Gastrocnemius medialis (tissue), 4 donors: ENCODE results near the gene DPPA5. TPM values are rescaled to one million over a fixed set of nuclear protein-coding genes. Genes with fewer than 3 reads are reported as not detected.

Experiments
- ATAC-seq, 2 donors: fragments of 150-250 bp; one replicate each; pipeline ENCODE4 v1.9.1; 2016
- DNase-seq, 2 donors: peaks; one replicate each; pipeline ENCODE4 v3.0.0-alpha.2; 2019
- H3K27ac ChIP-seq, 4 donors: fragments of 200-600 bp; sonication (generic); 1 replicate in 1 of 4; 2 replicates in 3 of 4; pipeline ENCODE4 v1.5.1; 2016 to 2018; ENCODE audit warnings: mild to moderate bottlenecking in 2 of 4, moderate library complexity in 1 of 4
- H3K27me3 ChIP-seq, 3 donors: fragments of 200-600 bp; sonication (generic) in 2 of 3; 1 replicate in 1 of 3; 2 replicates in 2 of 3; pipeline versions ENCODE4 v1.5.1 to v1.6.0; 2016 to 2019; ENCODE audit warnings: mild to moderate bottlenecking in 1 of 3, moderate library complexity in 1 of 3
- H3K36me3 ChIP-seq, 2 donors: fragments of 200-600 bp; sonication (generic) in 1 of 2; one replicate each; pipeline ENCODE4 v1.5.1; 2017 to 2018
- H3K4me1 ChIP-seq, 2 donors: fragments of 200-600 bp; sonication (generic) in 1 of 2; one replicate each; pipeline ENCODE4 v1.5.1; 2016 to 2017; ENCODE audit warnings: mild to moderate bottlenecking in 2 of 2
- H3K4me3 ChIP-seq, 4 donors: fragments of 200-600 bp; sonication (generic) in 3 of 4; 1 replicate in 1 of 4; 2 replicates in 3 of 4; pipeline ENCODE4 v1.5.1; 2016 to 2019; ENCODE audit warnings: mild to moderate bottlenecking in 2 of 4
- H3K9me3 ChIP-seq, 3 donors: fragments of 200-600 bp; sonication (generic) in 2 of 3; 1 replicate in 1 of 3; 2 replicates in 2 of 3; pipeline ENCODE4 v1.5.1; 2016 to 2019
- POLR2A ChIP-seq, 2 donors: fragments of 450-650 bp; IDR thresholded peaks; one replicate each; pipeline ENCODE4 v1.6.1; 2017; ENCODE audit warnings: antibody characterized with exemption in 2 of 2, mild to moderate bottlenecking in 2 of 2, moderate library complexity in 2 of 2
- in situ Hi-C, 4 donors: fragments of 200-750 bp; cut with MboI; loops; one replicate each; pipeline versions ENCODE4 v1.15.0 to v1.8.0; 2017; ENCODE audit warnings: low sequenced_read_pairs in 4 of 4
- intact Hi-C: fragments of 100-400 bp; cut with DNase I; formaldehyde crosslinking; loops from one replicate; pipeline ENCODE4 v1.15.1; 2023; ENCODE audit warnings: low total_unique reads
- total RNA-seq, 4 donors: library from RNA; depleted of rRNA; stranded (reverse); fragments of >200 nt; gene quantifications; one replicate each; pipeline versions ENCODE4 v1.1.0 to v1.2.3, GENCODE V29; 2016
- TF ChIP-seq, protein P1 (sequence below), 5 experiments: fragments of 450-650 bp in 3 of 5; fragments of 200-600 bp in 2 of 5; sonication (generic) in 2 of 5; IDR thresholded peaks in 4 of 5; conservative IDR thresholded peaks in 1 of 5; 1 replicate in 4 of 5; 2 replicates in 1 of 5; pipeline ENCODE4 v1.5.1; 2016 to 2019; ENCODE audit warnings: antibody characterized with exemption in 5 of 5, mild to moderate bottlenecking in 3 of 5, moderate library complexity in 3 of 5

Gene DPPA5
- total RNA-seq, 4 donors from 2014 or later, result not detected

DNA sequence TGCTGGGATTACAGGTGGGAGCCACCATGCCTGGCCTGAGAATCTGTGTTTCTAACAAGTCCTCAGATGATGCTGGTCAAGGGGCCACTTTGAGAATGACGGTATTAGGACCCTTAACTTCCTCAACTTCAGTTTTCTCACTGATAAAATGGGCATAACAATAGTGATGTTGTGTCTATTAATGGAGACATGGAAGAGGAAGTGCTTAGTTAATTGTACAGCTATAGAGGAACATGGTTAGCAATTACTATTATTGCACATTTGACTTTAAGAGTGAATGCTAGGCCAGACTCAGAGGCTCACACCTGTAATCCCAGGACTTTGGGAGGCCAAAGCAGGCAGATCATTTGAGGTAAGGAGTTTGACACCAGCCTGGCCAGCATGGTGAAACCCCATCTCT is 12.7 kb downstream of the DPPA5 start:
- Histone ChIP-seq H3K4me3 (no peak overlapping the region), H3K4me1 (no peaks in the 10 kb centered on the region), H3K27me3 (no peaks in the 10 kb centered on the region), H3K36me3 (no peaks in the 10 kb centered on the region), H3K27ac (no peak overlapping the region), H3K9me3 (no peaks in the 10 kb centered on the region)
- TF ChIP-seq POLR2A (IDR thresholded peaks at IDR 0.05), result no peak
- TF ChIP-seq, protein P1, sequence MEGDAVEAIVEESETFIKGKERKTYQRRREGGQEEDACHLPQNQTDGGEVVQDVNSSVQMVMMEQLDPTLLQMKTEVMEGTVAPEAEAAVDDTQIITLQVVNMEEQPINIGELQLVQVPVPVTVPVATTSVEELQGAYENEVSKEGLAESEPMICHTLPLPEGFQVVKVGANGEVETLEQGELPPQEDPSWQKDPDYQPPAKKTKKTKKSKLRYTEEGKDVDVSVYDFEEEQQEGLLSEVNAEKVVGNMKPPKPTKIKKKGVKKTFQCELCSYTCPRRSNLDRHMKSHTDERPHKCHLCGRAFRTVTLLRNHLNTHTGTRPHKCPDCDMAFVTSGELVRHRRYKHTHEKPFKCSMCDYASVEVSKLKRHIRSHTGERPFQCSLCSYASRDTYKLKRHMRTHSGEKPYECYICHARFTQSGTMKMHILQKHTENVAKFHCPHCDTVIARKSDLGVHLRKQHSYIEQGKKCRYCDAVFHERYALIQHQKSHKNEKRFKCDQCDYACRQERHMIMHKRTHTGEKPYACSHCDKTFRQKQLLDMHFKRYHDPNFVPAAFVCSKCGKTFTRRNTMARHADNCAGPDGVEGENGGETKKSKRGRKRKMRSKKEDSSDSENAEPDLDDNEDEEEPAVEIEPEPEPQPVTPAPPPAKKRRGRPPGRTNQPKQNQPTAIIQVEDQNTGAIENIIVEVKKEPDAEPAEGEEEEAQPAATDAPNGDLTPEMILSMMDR (IDR thresholded peaks at IDR 0.05 in 4 of 5, conservative IDR thresholded peaks at IDR 0.05 in 1 of 5), result no peak
- in situ Hi-C loops (no loop called here), intact Hi-C loops (no loop called here)
- DNase-seq (no peak), ATAC-seq (no peak)

DNA sequence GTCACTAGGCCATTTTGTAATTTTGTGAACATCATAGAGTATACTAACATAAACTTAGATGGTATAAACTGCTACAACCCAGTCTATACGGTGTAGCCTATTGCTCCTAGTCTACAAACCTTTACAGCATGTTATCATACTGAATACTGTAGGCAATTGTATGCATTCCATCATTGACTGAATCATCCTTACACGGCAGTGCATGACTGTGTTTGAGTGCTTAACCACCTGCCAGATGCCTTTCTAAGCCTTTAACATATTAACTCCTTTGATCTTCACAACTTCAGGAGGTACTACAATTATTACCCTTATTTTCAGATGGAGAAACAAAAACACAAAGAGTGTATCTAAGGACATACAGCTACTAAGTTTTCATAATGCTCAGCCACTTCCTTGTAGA is 14.0 kb downstream of the DPPA5 start:
- Histone ChIP-seq H3K27ac (no peak overlapping the region), H3K4me3 (no peak overlapping the region), H3K27me3 (no peaks in the 10 kb centered on the region), H3K9me3 (no peaks in the 10 kb centered on the region), H3K36me3 (no peaks in the 10 kb centered on the region), H3K4me1 (no peaks in the 10 kb centered on the region)
- DNase-seq (no peak), ATAC-seq (no peak)
- TF ChIP-seq POLR2A (IDR thresholded peaks at IDR 0.05), result no peak
- TF ChIP-seq, protein P1 (IDR thresholded peaks at IDR 0.05 in 4 of 5, conservative IDR thresholded peaks at IDR 0.05 in 1 of 5), result no peak
- in situ Hi-C loops, result no loop called here
- intact Hi-C loops, result no loop called here

DNA sequence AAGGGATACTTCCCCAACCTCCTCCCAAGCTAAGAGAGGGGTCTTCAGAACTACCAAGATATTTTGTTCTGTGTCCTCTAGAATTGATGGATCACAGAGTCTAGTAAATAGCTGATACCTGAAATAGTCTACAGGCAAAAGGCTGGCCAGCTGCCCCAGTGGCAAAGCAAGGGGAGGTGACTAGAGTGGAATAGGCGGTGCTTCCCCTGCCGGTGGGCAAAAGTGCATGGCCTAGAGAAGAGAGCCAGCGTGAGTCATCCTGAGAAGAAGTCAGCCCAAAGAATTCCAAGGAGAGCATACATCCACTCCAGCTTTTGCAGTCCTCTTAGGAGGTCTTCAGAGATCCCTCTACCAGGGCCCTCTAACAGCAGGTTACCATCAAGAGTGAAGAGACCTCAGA is 14.7 kb downstream of the DPPA5 start:
- Histone ChIP-seq H3K36me3 (no peaks in the 10 kb centered on the region), H3K4me1 (no peaks in the 10 kb centered on the region), H3K27me3 (no peaks in the 10 kb centered on the region), H3K4me3 (no peak overlapping the region), H3K9me3 (no peaks in the 10 kb centered on the region), H3K27ac (no peak overlapping the region)
- DNase-seq (no peak), ATAC-seq (no peak)
- TF ChIP-seq, protein P1 (IDR thresholded peaks at IDR 0.05 in 4 of 5, conservative IDR thresholded peaks at IDR 0.05 in 1 of 5), result no peak
- TF ChIP-seq POLR2A (IDR thresholded peaks at IDR 0.05), result no peak
- in situ Hi-C loops (no loop called here), intact Hi-C loops (no loop called here)

DNA sequence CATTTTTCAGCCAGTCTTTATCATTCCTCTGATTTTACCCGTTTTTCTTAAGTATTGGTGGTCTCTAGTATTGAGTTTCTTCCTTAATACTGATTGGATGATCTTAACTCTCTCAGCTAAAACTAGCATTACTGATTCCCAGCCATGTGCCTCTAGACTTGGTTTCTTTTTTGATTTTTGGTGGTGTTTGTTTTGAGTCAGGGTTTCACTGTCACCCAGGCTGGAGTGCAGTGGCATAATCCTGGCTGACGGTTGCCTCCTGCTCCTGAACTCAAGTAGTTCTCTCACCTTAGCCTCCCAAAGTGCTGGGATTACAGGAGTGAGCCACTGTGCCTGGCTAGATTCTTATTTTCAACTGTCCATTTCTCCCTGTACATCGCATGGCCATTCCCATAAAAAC is 24.9 kb downstream of the DPPA5 start:
- H3K4me1 ChIP-seq, result no peaks in the 10 kb centered on the region
- in situ Hi-C loops, result no loop called here
- no peaks in the 10 kb centered on the region for H3K36me3 ChIP-seq
- DNase-seq (no peak), ATAC-seq (no peak)
- H3K9me3 ChIP-seq, result no peaks in the 10 kb centered on the region
- H3K27me3 ChIP-seq, result no peaks in the 10 kb centered on the region
- intact Hi-C loops, result no loop called here
- H3K27ac ChIP-seq, result no peak overlapping the region
- no peak overlapping the region for H3K4me3 ChIP-seq
- no peak for TF ChIP-seq POLR2A (IDR thresholded peaks at IDR 0.05)
- TF ChIP-seq, protein P1 (IDR thresholded peaks at IDR 0.05 in 4 of 5, conservative IDR thresholded peaks at IDR 0.05 in 1 of 5), result no peak

DNA sequence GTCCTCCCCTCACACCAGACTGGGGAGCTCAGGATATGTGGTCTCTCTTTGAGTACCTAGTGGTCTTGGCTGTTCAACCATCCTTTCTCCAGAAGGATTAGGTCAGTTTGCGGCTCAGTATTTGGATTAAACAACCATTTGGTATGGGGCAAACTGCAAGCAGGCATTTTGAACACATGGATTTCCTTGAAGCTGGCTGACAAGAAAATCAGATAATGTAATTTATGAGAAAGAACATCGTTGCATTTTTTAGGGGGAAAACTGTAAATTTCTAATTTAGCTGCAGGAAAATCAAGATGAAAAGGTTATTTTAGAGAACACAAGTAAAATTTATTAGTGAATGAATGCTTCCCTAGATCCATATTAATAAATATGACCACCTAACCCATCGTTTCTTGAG is 25.3 kb downstream of the DPPA5 start:
- Histone ChIP-seq H3K27ac (no peak overlapping the region), H3K27me3 (no peaks in the 10 kb centered on the region), H3K4me3 (no peak overlapping the region), H3K4me1 (no peaks in the 10 kb centered on the region), H3K9me3 (no peaks in the 10 kb centered on the region), H3K36me3 (no peaks in the 10 kb centered on the region)
- DNase-seq, result no peak
- in situ Hi-C loops, result no loop called here
- no peak for ATAC-seq
- intact Hi-C loops, result no loop called here
- TF ChIP-seq, protein P1 (IDR thresholded peaks at IDR 0.05 in 4 of 5, conservative IDR thresholded peaks at IDR 0.05 in 1 of 5), result no peak
- no peak for TF ChIP-seq POLR2A (IDR thresholded peaks at IDR 0.05)
